Mucosa of rectum (tissue), 2 donors: ENCODE measurements around the gene ARHGEF17.

Experiments used
- H3K27ac ChIP-seq, 2 donors: one replicate each; pipeline ENCODE4 v1.7.0; 2013; ENCODE audit warnings: inconsistent platforms in 2 of 2, low read depth in 2 of 2, low read length in 2 of 2
- H3K27me3 ChIP-seq, 2 donors: one replicate each; pipeline ENCODE4 v1.7.0; 2013; ENCODE audit warnings: low read length in 2 of 2; ENCODE audit not compliant: control insufficient read depth in 2 of 2, insufficient read depth in 2 of 2
- H3K36me3 ChIP-seq, 2 donors: one replicate each; pipeline ENCODE4 v1.7.0; 2013; ENCODE audit warnings: low read length in 2 of 2; ENCODE audit not compliant: control insufficient read depth in 2 of 2, insufficient read depth in 2 of 2
- H3K4me1 ChIP-seq, 2 donors: one replicate each; pipeline ENCODE4 v1.7.0; 2013; ENCODE audit warnings: low read length in 2 of 2, mild to moderate bottlenecking in 1 of 2; ENCODE audit not compliant: control insufficient read depth in 2 of 2, insufficient read depth in 2 of 2
- H3K4me3 ChIP-seq, 2 donors: one replicate each; pipeline ENCODE4 v1.7.0; 2013; ENCODE audit warnings: low read length in 2 of 2
- H3K9ac ChIP-seq, 2 donors: one replicate each; pipeline ENCODE4 v1.7.0; 2013; ENCODE audit warnings: low read length in 2 of 2, low read depth in 1 of 2, mild to moderate bottlenecking in 1 of 2
- H3K9me3 ChIP-seq, 2 donors: one replicate each; pipeline ENCODE4 v1.7.0; 2013; ENCODE audit warnings: low read length in 2 of 2; ENCODE audit not compliant: control insufficient read depth in 2 of 2
- donor health status: healthy.
- donor health status: Normal muscosa, but diverticular disease.

ARHGEF17 gene

GRCh38 chr11:73322382-73323306 lies 14.6 kb downstream of the ARHGEF17 start:
- no peaks in the 10 kb centered on the region for H3K36me3 ChIP-seq
- peak overlapping the region; percentile 59 to 81 for H3K27ac ChIP-seq
- H3K9ac ChIP-seq, result no peak overlapping the region
- peaks cover 24 to 28% of the 10 kb centered on the region in 2 donors for H3K4me1 ChIP-seq
- no peak overlapping the region for H3K4me3 ChIP-seq
- H3K9me3 ChIP-seq, result no peaks in the 10 kb centered on the region
- no peaks in the 10 kb centered on the region for H3K27me3 ChIP-seq

- peaks cover 24 to 28% of the 10 kb centered on the region in 2 donors for H3K4me1 ChIP-seq
- H3K27ac ChIP-seq, result peak overlapping the region; percentile 70 to 81
- H3K9ac ChIP-seq, result no peak overlapping the region
Observed at GRCh38 chr11:73323464-73323863, 15.4 kb downstream of the ARHGEF17 start.

GRCh38 chr11:73324116-73324515 lies 16.0 kb downstream of the ARHGEF17 start:
- Histone ChIP-seq H3K36me3 (no peaks in the 10 kb centered on the region), H3K27me3 (no peaks in the 10 kb centered on the region), H3K27ac (peak overlapping the region; percentile 70 to 81), H3K9ac (no peak overlapping the region), H3K9me3 (no peaks in the 10 kb centered on the region), H3K4me1 (peaks cover 24 to 28% of the 10 kb centered on the region in 2 donors), H3K4me3 (no peak overlapping the region)

More at GRCh38 chr11:73323464-73323863, 15.4 kb downstream of the ARHGEF17 start:
- H3K9me3 ChIP-seq, result no peaks in the 10 kb centered on the region
- no peaks in the 10 kb centered on the region for H3K27me3 ChIP-seq
- H3K4me3 ChIP-seq, result no peak overlapping the region
- H3K36me3 ChIP-seq, result no peaks in the 10 kb centered on the region

- H3K4me1 ChIP-seq, result peaks cover 24 to 28% of the 10 kb centered on the region in 2 donors
- H3K27ac ChIP-seq, result peak overlapping the region; percentile 70 to 81
- no peaks in the 10 kb centered on the region for H3K36me3 ChIP-seq
- no peak overlapping the region for H3K4me3 ChIP-seq
- H3K27me3 ChIP-seq, result no peaks in the 10 kb centered on the region
- no peaks in the 10 kb centered on the region for H3K9me3 ChIP-seq
- no peak overlapping the region for H3K9ac ChIP-seq
Observed at GRCh38 chr11:73324665-73325035, 16.6 kb downstream of the ARHGEF17 start.

GRCh38 chr11:73325036-73325981 lies 17.2 kb downstream of the ARHGEF17 start:
- Histone ChIP-seq H3K27ac (peak overlapping the region; percentile 70 to 81), H3K4me1 (peaks cover 24 to 28% of the 10 kb centered on the region in 2 donors), H3K9me3 (no peaks in the 10 kb centered on the region), H3K36me3 (no peaks in the 10 kb centered on the region), H3K9ac (no peak overlapping the region), H3K4me3 (no peak overlapping the region), H3K27me3 (no peaks in the 10 kb centered on the region)

GRCh38 chr11:73326929-73327811 lies 19.1 kb downstream of the ARHGEF17 start:
- Histone ChIP-seq H3K4me1 (peaks cover 21 to 24% of the 10 kb centered on the region in 2 donors), H3K36me3 (no peaks in the 10 kb centered on the region), H3K4me3 (no peak overlapping the region), H3K27me3 (no peaks in the 10 kb centered on the region), H3K9me3 (no peaks in the 10 kb centered on the region), H3K9ac (no peak overlapping the region), H3K27ac (peak overlapping the region; percentile 3 to 41)

GRCh38 chr11:73327812-73328364 lies 19.8 kb downstream of the ARHGEF17 start:
- Histone ChIP-seq H3K9me3 (no peaks in the 10 kb centered on the region), H3K27me3 (no peaks in the 10 kb centered on the region), H3K36me3 (no peaks in the 10 kb centered on the region), H3K4me1 (peaks cover 17 to 22% of the 10 kb centered on the region in 2 donors), H3K9ac (no peak overlapping the region), H3K4me3 (no peak overlapping the region), H3K27ac (no peak overlapping the region)

GRCh38 chr11:73330569-73331093 lies 22.6 kb downstream of the ARHGEF17 start:
- peak overlapping the region in 1 of 2 donors; percentile 23 for H3K27ac ChIP-seq
- no peaks in the 10 kb centered on the region for H3K36me3 ChIP-seq
- no peaks in the 10 kb centered on the region for H3K9me3 ChIP-seq
- no peak overlapping the region for H3K9ac ChIP-seq
- no peak overlapping the region for H3K4me3 ChIP-seq
- H3K27me3 ChIP-seq, result no peaks in the 10 kb centered on the region
- peaks cover 16 to 20% of the 10 kb centered on the region in 2 donors for H3K4me1 ChIP-seq
